Measurements from ENCODE around the gene CSMD2.

GRCh38 chr1:33507661-33508060 lies 657.4 kb downstream of the CSMD2 start:
- TF ChIP-seq, protein P1, sequence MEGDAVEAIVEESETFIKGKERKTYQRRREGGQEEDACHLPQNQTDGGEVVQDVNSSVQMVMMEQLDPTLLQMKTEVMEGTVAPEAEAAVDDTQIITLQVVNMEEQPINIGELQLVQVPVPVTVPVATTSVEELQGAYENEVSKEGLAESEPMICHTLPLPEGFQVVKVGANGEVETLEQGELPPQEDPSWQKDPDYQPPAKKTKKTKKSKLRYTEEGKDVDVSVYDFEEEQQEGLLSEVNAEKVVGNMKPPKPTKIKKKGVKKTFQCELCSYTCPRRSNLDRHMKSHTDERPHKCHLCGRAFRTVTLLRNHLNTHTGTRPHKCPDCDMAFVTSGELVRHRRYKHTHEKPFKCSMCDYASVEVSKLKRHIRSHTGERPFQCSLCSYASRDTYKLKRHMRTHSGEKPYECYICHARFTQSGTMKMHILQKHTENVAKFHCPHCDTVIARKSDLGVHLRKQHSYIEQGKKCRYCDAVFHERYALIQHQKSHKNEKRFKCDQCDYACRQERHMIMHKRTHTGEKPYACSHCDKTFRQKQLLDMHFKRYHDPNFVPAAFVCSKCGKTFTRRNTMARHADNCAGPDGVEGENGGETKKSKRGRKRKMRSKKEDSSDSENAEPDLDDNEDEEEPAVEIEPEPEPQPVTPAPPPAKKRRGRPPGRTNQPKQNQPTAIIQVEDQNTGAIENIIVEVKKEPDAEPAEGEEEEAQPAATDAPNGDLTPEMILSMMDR (IDR thresholded peaks at IDR 0.05) = no peak
- TF ChIP-seq, protein P2, sequence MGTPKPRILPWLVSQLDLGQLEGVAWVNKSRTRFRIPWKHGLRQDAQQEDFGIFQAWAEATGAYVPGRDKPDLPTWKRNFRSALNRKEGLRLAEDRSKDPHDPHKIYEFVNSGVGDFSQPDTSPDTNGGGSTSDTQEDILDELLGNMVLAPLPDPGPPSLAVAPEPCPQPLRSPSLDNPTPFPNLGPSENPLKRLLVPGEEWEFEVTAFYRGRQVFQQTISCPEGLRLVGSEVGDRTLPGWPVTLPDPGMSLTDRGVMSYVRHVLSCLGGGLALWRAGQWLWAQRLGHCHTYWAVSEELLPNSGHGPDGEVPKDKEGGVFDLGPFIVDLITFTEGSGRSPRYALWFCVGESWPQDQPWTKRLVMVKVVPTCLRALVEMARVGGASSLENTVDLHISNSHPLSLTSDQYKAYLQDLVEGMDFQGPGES (IDR thresholded peaks at IDR 0.05; ENCODE audit: low read depth, low read length) = no peak
- no peak for TF ChIP-seq EP300 (IDR thresholded peaks at IDR 0.05; ENCODE audit: borderline replicate concordance in 1 of 2, low read depth in 1 of 2, low read length in 1 of 2)
- TF ChIP-seq RXRA (IDR thresholded peaks at IDR 0.05; ENCODE audit: borderline replicate concordance, low read depth) = no peak
- no peak for TF ChIP-seq POLR2AphosphoS5 (IDR thresholded peaks at IDR 0.05; ENCODE audit: low read depth, low read length)
- no peak for TF ChIP-seq SMC3 (IDR thresholded peaks at IDR 0.05; ENCODE audit: low read depth, low read length)
- TF ChIP-seq JUND (IDR thresholded peaks at IDR 0.05) = no peak
- TF ChIP-seq TAF1 (IDR thresholded peaks at IDR 0.05; ENCODE audit: borderline replicate concordance, low read depth, low read length) = no peak
- no peak for TF ChIP-seq REST (IDR thresholded peaks at IDR 0.05; ENCODE audit: low read depth, low read length)
- no peak for TF ChIP-seq ZBTB33 (IDR thresholded peaks at IDR 0.05; ENCODE audit: borderline replicate concordance, low read depth)
- TF ChIP-seq ELF1 (IDR thresholded peaks at IDR 0.05) = no peak
